Ishikawa (cell line): Measurements from ENCODE around the gene ETV5.

ENCODE experiments used
- CEBPB ChIP-seq: IDR thresholded peaks from 2 replicates; pipeline ENCODE4 v1.6.1; 2012
- CREB1 ChIP-seq: IDR thresholded peaks from 2 replicates; pipeline ENCODE4 v1.6.1; 2012; ENCODE audit warnings: low read depth
- EGR1 ChIP-seq: IDR thresholded peaks from 2 replicates; pipeline ENCODE4 v1.6.1; 2012
- EP300 ChIP-seq: IDR thresholded peaks from 2 replicates; pipeline ENCODE4 v1.6.1; 2012; ENCODE audit warnings: borderline replicate concordance
- FOXM1 ChIP-seq: IDR thresholded peaks from 2 replicates; pipeline ENCODE4 v1.6.1; 2012; ENCODE audit warnings: low read depth, borderline replicate concordance
- MAX ChIP-seq: IDR thresholded peaks from 2 replicates; pipeline ENCODE4 v1.6.1; 2012
- NFIC ChIP-seq: IDR thresholded peaks from 2 replicates; pipeline ENCODE4 v1.6.1; 2012
- RAD21 ChIP-seq: IDR thresholded peaks from 2 replicates; pipeline ENCODE4 v1.6.1; 2012; ENCODE audit warnings: low read depth
- REST ChIP-seq: IDR thresholded peaks from 2 replicates; pipeline ENCODE4 v1.6.1; 2012; ENCODE audit warnings: low read depth, mild to moderate bottlenecking
- TAF1 ChIP-seq: IDR thresholded peaks from 2 replicates; pipeline ENCODE4 v1.6.1; 2012; ENCODE audit warnings: low read depth, mild to moderate bottlenecking
- TCF12 ChIP-seq: IDR thresholded peaks from 2 replicates; pipeline ENCODE4 v1.6.1; 2012; ENCODE audit warnings: low read depth
- TEAD4 ChIP-seq: IDR thresholded peaks from 2 replicates; pipeline ENCODE4 v1.6.1; 2012
- USF1 ChIP-seq: IDR thresholded peaks from 2 replicates; pipeline ENCODE4 v1.6.1; 2012
- YY1 ChIP-seq: IDR thresholded peaks from 2 replicates; pipeline ENCODE4 v1.6.1; 2012; ENCODE audit warnings: low read depth
- ZBTB7A ChIP-seq: IDR thresholded peaks from 2 replicates; pipeline ENCODE4 v1.6.1; 2012; ENCODE audit warnings: low read depth

ETV5 gene

GRCh38 chr3:186129206-186129605, 20.3 kb upstream of the ETV5 start:
- TF ChIP-seq RAD21 (no peak), NFIC (no peak), TCF12 (no peak), TEAD4 (no peak), FOXM1 (no peak), USF1 (no peak), MAX (no peak), REST (no peak), ZBTB7A (no peak), YY1 (no peak), EGR1 (no peak), CEBPB (no peak), TAF1 (no peak), CREB1 (no peak), EP300 (no peak)

- TF ChIP-seq TAF1: no peak
- no peak for TF ChIP-seq CREB1
- no peak for TF ChIP-seq YY1
- no peak for TF ChIP-seq RAD21
- TF ChIP-seq NFIC: no peak
- TF ChIP-seq ZBTB7A: no peak
- no peak for TF ChIP-seq FOXM1
- no peak for TF ChIP-seq TCF12
- TF ChIP-seq EP300: no peak
- TF ChIP-seq TEAD4: no peak
- TF ChIP-seq MAX: no peak
Observed at GRCh38 chr3:186128158-186128557, 19.3 kb upstream of the ETV5 start.

- TF ChIP-seq ZBTB7A: no peak
- no peak for TF ChIP-seq CEBPB
- no peak for TF ChIP-seq FOXM1
- TF ChIP-seq YY1: no peak
- TF ChIP-seq EGR1: no peak
- no peak for TF ChIP-seq EP300
- no peak for TF ChIP-seq REST
- TF ChIP-seq NFIC: no peak
Observed at GRCh38 chr3:186127463-186127862, 18.6 kb upstream of the ETV5 start.

- TF ChIP-seq CREB1 (no peak), EP300 (no peak), TCF12 (no peak), EGR1 (no peak), YY1 (no peak), USF1 (no peak), CEBPB (no peak), NFIC (no peak), RAD21 (no peak), TAF1 (no peak), MAX (no peak), ZBTB7A (no peak), TEAD4 (no peak), REST (no peak), FOXM1 (no peak)
Observed at GRCh38 chr3:186125118-186125517, 16.2 kb upstream of the ETV5 start.
